ENCODE measurements around the gene INCENP.

Gene INCENP

GRCh38 chr11:62124186-62125113, 639 bp downstream of the INCENP start:
- DNase-seq: no peak

- DNase-seq: no peak
These were observed 1.5 kb downstream of the INCENP start for GRCh38 chr11:62125316-62125715.

DNA sequence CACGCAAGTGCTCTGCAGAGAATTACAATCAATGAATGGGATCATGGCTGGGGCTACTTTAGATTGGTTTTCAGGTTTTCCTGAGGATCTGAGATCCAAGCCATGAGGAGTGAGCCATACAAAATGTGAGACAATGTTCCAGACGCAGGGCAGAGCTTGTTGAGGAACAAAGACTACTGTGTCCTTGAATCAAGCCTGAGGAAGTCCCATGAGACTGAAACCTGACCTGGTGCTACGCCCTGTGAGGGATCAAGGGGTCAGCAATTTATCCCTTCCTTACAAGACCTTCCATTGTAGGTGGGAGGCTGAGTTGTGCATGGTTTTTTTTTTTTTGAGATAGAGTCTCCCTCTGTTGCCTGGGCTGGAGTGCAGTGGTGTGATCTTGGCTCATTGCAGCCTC, 2.1 kb downstream of the INCENP start:
- no peak for DNase-seq

GRCh38 chr11:62127426-62127825, 3.6 kb downstream of the INCENP start:
- no peak for DNase-seq

GRCh38 chr11:62127941-62128770, 4.3 kb downstream of the INCENP start:
- DNase-seq: no peak

GRCh38 chr11:62128835-62129234, 5.0 kb downstream of the INCENP start:
- DNase-seq: no peak

DNA sequence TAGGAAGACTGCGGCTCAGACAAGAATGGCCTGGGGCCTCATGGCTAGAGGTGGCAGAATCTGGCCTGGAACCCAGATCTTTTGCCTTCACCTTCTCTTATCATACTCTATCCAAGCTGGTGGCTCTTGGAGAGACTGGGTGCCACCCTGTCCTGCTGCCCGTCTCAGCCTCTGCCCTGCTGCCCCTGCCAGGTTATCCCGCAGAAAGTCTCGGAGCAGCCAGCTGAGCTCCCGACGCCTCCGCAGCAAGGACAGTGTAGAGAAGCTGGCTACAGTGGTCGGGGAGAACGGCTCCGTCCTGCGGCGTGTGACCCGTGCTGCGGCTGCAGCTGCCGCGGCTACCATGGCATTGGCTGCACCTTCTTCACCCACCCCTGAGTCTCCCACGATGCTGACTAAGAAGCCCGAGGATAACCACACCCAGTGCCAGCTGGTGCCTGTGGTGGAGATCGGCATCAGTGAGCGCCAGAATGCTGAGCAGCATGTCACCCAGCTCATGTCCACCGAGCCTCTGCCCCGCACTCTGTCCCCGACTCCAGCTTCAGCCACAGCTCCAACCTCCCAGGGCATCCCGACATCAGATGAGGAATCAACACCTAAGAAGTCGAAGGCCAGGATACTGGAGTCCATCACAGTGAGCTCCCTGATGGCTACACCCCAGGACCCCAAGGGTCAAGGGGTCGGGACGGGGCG, 5.9 kb downstream of the INCENP start:
- no peak for DNase-seq

- DNase-seq: no peak
These were observed 6.7 kb downstream of the INCENP start for GRCh38 chr11:62130283-62131169.

DNA sequence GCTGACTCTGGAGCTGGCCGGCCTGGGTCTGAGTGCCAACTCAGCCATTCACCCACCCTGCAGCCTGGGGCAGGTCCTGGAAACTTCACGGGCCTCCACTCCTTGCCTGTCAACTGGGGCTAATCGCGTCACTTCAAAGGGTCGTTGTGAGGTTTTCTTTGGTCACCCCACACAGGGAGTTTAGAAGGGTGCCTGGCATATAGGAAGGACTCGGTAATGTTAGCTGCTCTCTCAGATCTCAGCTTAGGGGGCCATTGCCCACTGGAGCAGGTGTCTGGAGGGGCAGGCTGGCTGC, 7.3 kb downstream of the INCENP start:
- DNase-seq: no peak

DNA sequence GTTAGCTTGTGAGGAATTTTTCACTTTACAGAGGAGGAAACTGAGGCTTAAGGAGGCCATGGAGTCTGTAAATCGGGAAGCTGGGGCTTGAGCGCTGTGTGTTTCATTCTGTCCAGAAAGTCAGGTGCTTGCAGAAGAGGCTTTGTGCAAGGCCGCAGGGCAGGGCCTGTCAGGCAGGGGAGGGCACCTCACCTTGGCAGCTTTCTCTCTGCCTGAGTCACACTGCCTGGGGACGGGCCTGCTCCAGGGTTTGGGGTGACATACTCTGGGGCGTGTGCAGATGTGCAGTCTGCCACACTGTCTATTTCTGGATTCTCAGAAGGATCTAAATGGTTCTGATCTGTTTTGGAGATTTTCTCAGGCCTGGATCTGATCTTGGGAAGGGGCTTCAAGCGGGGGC, 8.4 kb downstream of the INCENP start:
- DNase-seq: no peak

- DNase-seq: no peak
These were observed 9.0 kb downstream of the INCENP start for GRCh38 chr11:62132689-62133293.

GRCh38 chr11:62133328-62134065, 9.7 kb downstream of the INCENP start:
- DNase-seq: no peak

GRCh38 chr11:62137276-62137861, 13.6 kb downstream of the INCENP start:
- no peak for DNase-seq

GRCh38 chr11:62137881-62138629, 14.2 kb downstream of the INCENP start:
- DNase-seq: no peak

GRCh38 chr11:62138630-62139425, 15.0 kb downstream of the INCENP start:
- DNase-seq: no peak

DNA sequence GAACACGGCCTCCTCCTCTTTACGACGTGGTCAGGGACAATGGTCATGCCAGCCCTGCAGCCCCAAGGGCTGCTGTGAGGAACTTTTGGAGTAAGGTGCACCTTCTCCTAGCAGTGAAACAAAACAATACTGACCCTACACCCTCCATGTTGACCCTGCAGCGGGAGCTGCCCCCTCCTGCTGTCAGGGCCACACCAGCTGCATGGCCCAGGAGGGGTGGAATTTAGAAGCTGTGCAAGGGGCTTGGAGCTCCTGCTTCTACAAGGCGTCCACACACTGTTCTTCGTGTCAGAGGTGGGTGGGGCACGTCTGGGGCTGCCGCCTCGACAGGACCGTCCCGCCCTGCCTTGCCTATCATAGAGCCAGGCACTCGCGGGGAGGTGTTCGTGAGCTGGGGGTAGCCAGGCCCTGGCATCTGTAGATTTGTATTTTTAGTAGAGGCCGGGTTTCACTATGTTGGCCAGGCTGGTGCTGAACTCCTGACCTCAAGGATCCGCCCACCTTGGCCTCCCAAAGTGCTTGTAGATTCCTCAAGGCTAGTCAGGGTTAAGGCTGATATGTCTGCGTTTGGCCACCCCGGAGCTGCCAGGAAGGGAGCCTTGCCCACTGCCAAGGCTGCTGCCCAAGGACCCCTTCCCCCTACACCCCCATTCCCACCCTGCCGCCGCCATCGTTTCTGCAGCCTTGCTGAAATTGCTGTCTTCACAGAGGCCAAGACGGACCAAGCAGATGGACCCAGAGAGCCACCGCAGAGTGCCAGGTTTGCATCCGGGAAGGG, 15.9 kb downstream of the INCENP start:
- DNase-seq: no peak

DNA sequence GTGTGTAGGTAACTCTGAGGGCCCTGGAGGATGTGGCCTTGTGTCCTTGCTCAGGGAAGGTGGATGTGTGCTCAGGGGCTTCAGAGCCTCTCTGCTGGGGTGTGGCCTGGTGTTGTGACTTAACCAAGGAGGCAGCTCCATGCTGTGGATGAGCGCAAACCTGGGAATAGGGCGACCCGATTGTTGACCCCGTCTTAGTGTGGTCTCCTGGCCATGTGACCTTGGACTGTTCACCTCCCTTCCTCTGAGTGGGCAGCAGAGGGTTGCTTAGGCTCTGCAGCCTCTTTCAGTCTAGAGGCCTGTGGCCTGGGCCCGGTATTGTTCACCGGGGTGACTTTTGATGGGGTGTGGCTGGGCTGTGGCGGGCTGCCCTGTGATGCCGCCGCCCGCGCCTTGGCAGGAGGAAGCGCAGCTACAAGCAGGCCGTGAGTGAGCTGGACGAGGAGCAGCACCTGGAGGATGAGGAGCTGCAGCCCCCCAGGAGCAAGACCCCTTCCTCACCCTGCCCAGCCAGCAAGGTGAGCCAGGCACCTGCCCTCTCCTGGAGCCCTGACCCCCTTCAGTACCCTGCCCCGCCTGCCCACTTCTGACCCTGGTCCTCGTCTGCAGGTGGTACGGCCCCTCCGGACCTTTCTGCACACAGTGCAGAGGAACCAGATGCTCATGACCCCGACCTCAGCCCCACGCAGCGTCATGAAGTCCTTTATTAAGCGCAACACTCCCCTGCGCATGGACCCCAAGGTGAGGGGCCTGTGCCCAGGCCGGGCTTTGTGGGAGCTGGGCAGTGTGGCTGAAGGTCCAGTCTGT, 16.7 kb downstream of the INCENP start:
- DNase-seq: no peak

Data from NCI-H1930 (cell line).